Measurements from ENCODE around the gene NR1H3. TPM values are rescaled to one million over a fixed set of nuclear protein-coding genes. Genes with fewer than 3 reads are reported as not detected.
A peak's percentile ranks its signal among the peaks of the same experiment; 100 is the strongest.

The NR1H3 gene
- total and polyA plus RNA-seq, 10 of the 15 experiments (the other 5 are each of a cell fraction or from before 2014, with no cell fraction given): 2.6 to 8.9 (median 4.5) TPM

GRCh38 chr11:47269002-47269828 is 11.4 kb downstream of the NR1H3 start (continued):
- peak; percentile 67; the same call in 1 of the 2 replicates for TF ChIP-seq TAF1 (IDR thresholded peaks at IDR 0.05; ENCODE audit: borderline replicate concordance, low read depth, low read length)
- TF ChIP-seq HDAC2 (IDR thresholded peaks at IDR 0.05): no peak
- TF ChIP-seq MLLT1 (IDR thresholded peaks at IDR 0.05): peak; percentile 66; the same call in 1 of the 2 replicates
- TF ChIP-seq CBFB (IDR thresholded peaks at IDR 0.05; ENCODE audit: low read depth): peak; percentile 52; the same call in 1 of the 2 replicates
- no peak for TF ChIP-seq BCL3 (IDR thresholded peaks at IDR 0.05; ENCODE audit: borderline replicate concordance, insufficient read depth, low read depth, low read length, poor library complexity, severe bottlenecking)
- TF ChIP-seq NR2C1 (IDR thresholded peaks at IDR 0.05): no peak
- TF ChIP-seq HSF1 (IDR thresholded peaks at IDR 0.05; ENCODE audit: low read depth, low read length): no peak
- TF ChIP-seq NFXL1 (IDR thresholded peaks at IDR 0.05; ENCODE audit: borderline replicate concordance): no peak
- TF ChIP-seq SMAD1 (IDR thresholded peaks at IDR 0.05; ENCODE audit: low read depth, partially characterized antibody): no peak
- TF ChIP-seq TCF7 (IDR thresholded peaks at IDR 0.05; ENCODE audit: borderline replicate concordance): no peak
- TF ChIP-seq JUNB (IDR thresholded peaks at IDR 0.05): no peak
- TF ChIP-seq, protein P1, sequence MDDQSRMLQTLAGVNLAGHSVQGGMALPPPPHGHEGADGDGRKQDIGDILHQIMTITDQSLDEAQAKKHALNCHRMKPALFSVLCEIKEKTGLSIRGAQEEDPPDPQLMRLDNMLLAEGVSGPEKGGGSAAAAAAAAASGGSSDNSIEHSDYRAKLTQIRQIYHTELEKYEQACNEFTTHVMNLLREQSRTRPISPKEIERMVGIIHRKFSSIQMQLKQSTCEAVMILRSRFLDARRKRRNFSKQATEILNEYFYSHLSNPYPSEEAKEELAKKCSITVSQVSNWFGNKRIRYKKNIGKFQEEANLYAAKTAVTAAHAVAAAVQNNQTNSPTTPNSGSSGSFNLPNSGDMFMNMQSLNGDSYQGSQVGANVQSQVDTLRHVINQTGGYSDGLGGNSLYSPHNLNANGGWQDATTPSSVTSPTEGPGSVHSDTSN (IDR thresholded peaks at IDR 0.05; ENCODE audit: insufficient replicate concordance, low read depth, low read length): no peak
- no peak for TF ChIP-seq BMI1 (IDR thresholded peaks at IDR 0.05; ENCODE audit: borderline replicate concordance)
- TF ChIP-seq POLR2AphosphoS2 (IDR thresholded peaks at IDR 0.05; ENCODE audit: low read depth, low read length): no peak; the same call in 1 of the 2 replicates
- TF ChIP-seq, protein P2, sequence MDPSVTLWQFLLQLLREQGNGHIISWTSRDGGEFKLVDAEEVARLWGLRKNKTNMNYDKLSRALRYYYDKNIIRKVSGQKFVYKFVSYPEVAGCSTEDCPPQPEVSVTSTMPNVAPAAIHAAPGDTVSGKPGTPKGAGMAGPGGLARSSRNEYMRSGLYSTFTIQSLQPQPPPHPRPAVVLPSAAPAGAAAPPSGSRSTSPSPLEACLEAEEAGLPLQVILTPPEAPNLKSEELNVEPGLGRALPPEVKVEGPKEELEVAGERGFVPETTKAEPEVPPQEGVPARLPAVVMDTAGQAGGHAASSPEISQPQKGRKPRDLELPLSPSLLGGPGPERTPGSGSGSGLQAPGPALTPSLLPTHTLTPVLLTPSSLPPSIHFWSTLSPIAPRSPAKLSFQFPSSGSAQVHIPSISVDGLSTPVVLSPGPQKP (IDR thresholded peaks at IDR 0.05; ENCODE audit: low read depth, low read length): no peak
- no peak for TF ChIP-seq PML (IDR thresholded peaks at IDR 0.05; ENCODE audit: low read length)
- TF ChIP-seq HCFC1 (IDR thresholded peaks at IDR 0.05; ENCODE audit: low read length): peak; percentile 77
- no peak for TF ChIP-seq YBX1 (IDR thresholded peaks at IDR 0.05)
- TF ChIP-seq SUPT20H (IDR thresholded peaks at IDR 0.05; ENCODE audit: borderline replicate concordance, control insufficient read depth, low read depth, low read length): no peak
- no peak for TF ChIP-seq EZH2 (IDR thresholded peaks at IDR 0.05; ENCODE audit: borderline replicate concordance, control insufficient read depth, low read depth, low read length)
- no peak; the same call in 1 of the 2 replicates for TF ChIP-seq POLR2AphosphoS5 (IDR thresholded peaks at IDR 0.05; ENCODE audit: low read length)
- TF ChIP-seq, protein P3, sequence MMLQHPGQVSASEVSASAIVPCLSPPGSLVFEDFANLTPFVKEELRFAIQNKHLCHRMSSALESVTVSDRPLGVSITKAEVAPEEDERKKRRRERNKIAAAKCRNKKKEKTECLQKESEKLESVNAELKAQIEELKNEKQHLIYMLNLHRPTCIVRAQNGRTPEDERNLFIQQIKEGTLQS (IDR thresholded peaks at IDR 0.05; ENCODE audit: borderline replicate concordance, extremely low read depth, low read depth, low read length): no peak
- no peak for TF ChIP-seq ZNF24 (IDR thresholded peaks at IDR 0.05)

All from GM12878 (cell line).